ENCODE data around the gene FAIM2. TPM values are rescaled to one million over a fixed set of nuclear protein-coding genes. Genes with fewer than 3 reads are reported as not detected.

The FAIM2 gene
- total and polyA plus RNA-seq, 9 donors, result 3.6 to 16.1 (median 8.2) TPM

DNA sequence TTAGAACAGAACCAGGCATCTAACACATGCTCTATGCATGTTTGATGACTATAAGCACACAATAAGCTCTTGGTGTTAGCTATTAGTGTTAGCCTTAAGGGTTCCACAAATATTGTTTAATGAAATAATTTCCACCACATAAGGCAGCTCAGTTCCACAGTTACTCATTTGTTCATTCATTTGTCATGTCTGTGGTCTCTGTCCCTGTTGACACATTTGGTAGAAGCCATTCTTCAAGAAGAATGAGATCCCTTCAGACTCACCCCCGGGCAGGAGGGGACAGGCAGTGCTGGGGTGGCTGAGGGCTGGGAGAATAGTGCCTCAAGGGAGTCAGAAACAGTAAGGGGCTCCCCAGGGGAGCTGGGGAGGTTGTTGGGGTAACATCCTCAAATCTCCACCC, 3.7 kb upstream of the FAIM2 start:
- WGBS (ENCODE audit: insufficient coverage), result no CpG with 5 or more reads among the region's 1 CpG
- H3K27me3 ChIP-seq (ENCODE audit: control insufficient read depth, insufficient read depth, low read length), result peaks cover 21% of the 10 kb centered on the region

DNA sequence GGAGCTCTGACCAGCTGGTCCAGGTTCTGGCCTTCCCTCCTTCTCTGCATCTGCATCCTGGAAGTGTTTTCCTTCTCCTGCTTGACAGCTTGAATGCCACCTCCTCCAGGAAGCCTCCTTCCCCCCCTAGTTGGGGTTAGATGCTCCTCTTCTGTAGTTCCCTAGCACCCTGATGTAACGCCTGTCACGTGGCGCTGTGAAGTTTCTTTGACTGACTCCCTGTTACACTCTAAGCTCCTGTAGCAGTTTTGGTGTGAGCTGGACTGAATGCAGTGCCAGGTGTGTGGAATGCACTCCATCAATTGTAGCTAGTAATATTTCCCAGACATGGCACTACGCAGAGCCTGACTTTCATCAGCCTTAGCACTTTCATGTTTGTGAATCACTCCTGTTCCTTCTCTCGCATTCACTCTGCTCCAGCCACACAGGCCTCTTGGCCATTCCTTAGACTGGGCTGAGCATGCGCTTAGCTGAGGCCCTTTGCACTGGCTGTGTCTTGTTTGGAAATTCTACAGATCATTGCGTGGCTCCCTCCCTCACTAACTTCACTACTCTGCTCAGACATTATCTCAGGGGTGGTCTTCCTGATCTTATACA, 2.1 kb upstream of the FAIM2 start:
- H3K27me3 ChIP-seq (ENCODE audit: control insufficient read depth, insufficient read depth, low read length), result peaks cover 19% of the 10 kb centered on the region
- no peak overlapping the region for H3K27ac ChIP-seq (ENCODE audit: low read length)

More for the DNA sequence above, 3.7 kb upstream of the FAIM2 start:
- Histone ChIP-seq H3K4me3 (ENCODE audit: low read length) (no peak overlapping the region), H3K36me3 (ENCODE audit: control insufficient read depth, insufficient read depth, low read length) (no peaks in the 10 kb centered on the region), H3K27ac (ENCODE audit: low read length) (no peak overlapping the region), H3K9me3 (replicated peaks; ENCODE audit: control insufficient read depth, low read depth, low read length) (no peaks in the 10 kb centered on the region), H3K4me1 (ENCODE audit: control insufficient read depth, insufficient read depth, low read length) (peaks cover 26% of the 10 kb centered on the region)
- DNase-seq, result no peak

DNA sequence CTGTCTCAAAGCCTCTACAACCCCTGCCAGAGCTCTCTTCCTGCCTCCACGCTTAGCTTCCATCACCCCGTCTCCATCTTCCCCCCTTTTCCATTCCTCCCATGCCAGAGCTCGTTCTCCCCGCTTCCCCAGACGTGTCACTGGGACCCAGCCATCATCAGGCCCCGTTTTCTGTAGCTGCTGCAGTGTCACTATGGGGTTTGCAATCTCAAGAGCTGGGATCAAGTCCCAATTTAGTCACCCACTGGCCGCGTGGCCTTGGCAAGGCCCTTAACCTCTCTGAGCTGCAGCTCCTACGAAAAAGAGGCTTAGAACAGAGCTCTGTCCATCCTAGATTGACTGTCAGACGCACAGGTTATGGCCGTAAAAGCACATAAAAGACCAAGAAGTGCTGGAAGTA, 901 bp upstream of the FAIM2 start:
- WGBS (ENCODE audit: insufficient coverage), result 68% methylated on average over 5 of the region's 11 CpGs
- peaks cover 19% of the 10 kb centered on the region for H3K27me3 ChIP-seq (ENCODE audit: control insufficient read depth, insufficient read depth, low read length)
- no peak overlapping the region for H3K4me3 ChIP-seq (ENCODE audit: low read length)
- peak overlapping the region; percentile 51 for H3K27ac ChIP-seq (ENCODE audit: low read length)
- H3K4me1 ChIP-seq (ENCODE audit: control insufficient read depth, insufficient read depth, low read length), result peaks cover 22% of the 10 kb centered on the region
- no peaks in the 10 kb centered on the region for H3K36me3 ChIP-seq (ENCODE audit: control insufficient read depth, insufficient read depth, low read length)
- no peak for DNase-seq
- no peaks in the 10 kb centered on the region for H3K9me3 ChIP-seq (replicated peaks; ENCODE audit: control insufficient read depth, low read depth, low read length)

More for the DNA sequence above, 2.1 kb upstream of the FAIM2 start:
- Histone ChIP-seq H3K4me3 (ENCODE audit: low read length) (no peak overlapping the region), H3K36me3 (ENCODE audit: control insufficient read depth, insufficient read depth, low read length) (no peaks in the 10 kb centered on the region), H3K9me3 (replicated peaks; ENCODE audit: control insufficient read depth, low read depth, low read length) (no peaks in the 10 kb centered on the region), H3K4me1 (ENCODE audit: control insufficient read depth, insufficient read depth, low read length) (peaks cover 26% of the 10 kb centered on the region)
- 75% methylated on average over 2 of the region's 7 CpGs for WGBS (ENCODE audit: insufficient coverage)
- no peak for DNase-seq

DNA sequence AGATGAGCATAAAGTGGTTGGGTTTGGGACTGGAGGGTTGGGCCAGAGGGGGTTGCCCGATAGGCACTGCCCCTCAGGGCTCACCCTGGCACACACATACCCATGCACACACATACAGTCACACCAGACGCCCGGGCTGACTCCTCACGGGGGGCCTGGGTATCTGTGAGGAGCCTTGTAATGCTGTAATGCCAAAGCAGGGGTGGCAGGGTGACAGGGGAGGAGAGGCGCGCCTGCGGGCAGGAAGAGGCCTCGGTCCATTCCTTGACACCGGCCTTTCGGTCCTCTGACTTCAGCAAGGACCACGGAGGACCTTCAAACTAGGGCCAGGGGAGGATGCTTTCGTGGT, 375 bp downstream of the FAIM2 start:
- H3K27me3 ChIP-seq (ENCODE audit: control insufficient read depth, insufficient read depth, low read length), result peaks cover 19% of the 10 kb centered on the region
- peak overlapping the region; percentile 70 for H3K27ac ChIP-seq (ENCODE audit: low read length)
- no peaks in the 10 kb centered on the region for H3K36me3 ChIP-seq (ENCODE audit: control insufficient read depth, insufficient read depth, low read length)
- H3K4me1 ChIP-seq (ENCODE audit: control insufficient read depth, insufficient read depth, low read length), result peaks cover 20% of the 10 kb centered on the region
- no peaks in the 10 kb centered on the region for H3K9me3 ChIP-seq (replicated peaks; ENCODE audit: control insufficient read depth, low read depth, low read length)
- 29% methylated on average over 8 of the region's 12 CpGs for WGBS (ENCODE audit: insufficient coverage)
- DNase-seq, result no peak
- H3K4me3 ChIP-seq (ENCODE audit: low read length), result peak overlapping the region; percentile 35

DNA sequence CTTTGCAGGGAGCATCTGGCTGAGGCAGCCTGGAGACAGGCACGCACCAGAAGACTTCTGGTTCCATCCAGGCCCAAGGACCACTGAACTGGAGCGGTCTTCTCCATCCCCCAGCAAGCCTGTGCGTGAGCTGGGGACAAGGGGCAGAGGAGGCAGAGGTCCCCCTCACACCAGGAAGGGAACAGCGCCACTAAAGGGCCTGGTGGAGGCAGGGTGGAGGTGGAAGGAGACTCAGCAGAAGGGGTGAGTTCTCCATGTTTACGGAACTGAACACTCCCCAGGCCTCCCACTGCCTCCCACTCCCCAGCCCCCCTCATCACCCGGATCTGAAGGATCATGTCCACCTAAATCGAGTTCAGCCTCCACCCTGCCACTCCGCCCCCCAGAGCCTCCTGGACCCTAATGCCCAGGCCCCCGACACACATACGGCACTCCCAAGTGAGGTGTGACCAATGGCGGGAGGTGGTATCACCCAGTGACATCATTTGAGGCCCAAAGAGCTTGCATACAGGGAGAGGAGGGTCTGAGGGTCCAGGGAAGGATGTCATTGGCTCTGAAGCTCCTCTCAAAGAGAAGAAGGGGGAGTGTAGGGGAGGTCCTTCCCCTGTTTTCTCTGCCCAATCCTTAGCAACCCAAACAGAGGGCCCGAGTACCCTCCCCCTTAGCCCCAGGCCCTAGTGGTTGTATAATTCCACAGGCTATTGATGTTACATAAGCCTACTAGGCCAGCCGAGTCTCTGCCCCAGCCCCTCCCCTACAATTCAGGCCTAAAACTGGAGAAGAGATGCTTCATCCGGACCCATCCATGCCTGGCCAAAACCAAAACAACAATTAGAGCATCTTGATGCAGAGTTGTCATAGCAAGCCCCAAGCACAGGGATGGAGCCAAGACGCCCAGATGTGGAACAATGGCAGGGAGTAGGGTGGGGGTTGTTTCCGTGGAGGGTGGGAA, 1.0 kb downstream of the FAIM2 start:
- H3K36me3 ChIP-seq (ENCODE audit: control insufficient read depth, insufficient read depth, low read length), result no peaks in the 10 kb centered on the region
- H3K9me3 ChIP-seq (replicated peaks; ENCODE audit: control insufficient read depth, low read depth, low read length), result no peaks in the 10 kb centered on the region
- peak overlapping the region; percentile 35 for H3K4me3 ChIP-seq (ENCODE audit: low read length)
- DNase-seq, result peak; percentile 81
- H3K4me1 ChIP-seq (ENCODE audit: control insufficient read depth, insufficient read depth, low read length), result peaks cover 20% of the 10 kb centered on the region
- peaks cover 19% of the 10 kb centered on the region for H3K27me3 ChIP-seq (ENCODE audit: control insufficient read depth, insufficient read depth, low read length)
- peak overlapping the region; percentile 70 for H3K27ac ChIP-seq (ENCODE audit: low read length)
- WGBS (ENCODE audit: insufficient coverage), result 40% methylated on average over 1 of the region's 16 CpGs

DNA sequence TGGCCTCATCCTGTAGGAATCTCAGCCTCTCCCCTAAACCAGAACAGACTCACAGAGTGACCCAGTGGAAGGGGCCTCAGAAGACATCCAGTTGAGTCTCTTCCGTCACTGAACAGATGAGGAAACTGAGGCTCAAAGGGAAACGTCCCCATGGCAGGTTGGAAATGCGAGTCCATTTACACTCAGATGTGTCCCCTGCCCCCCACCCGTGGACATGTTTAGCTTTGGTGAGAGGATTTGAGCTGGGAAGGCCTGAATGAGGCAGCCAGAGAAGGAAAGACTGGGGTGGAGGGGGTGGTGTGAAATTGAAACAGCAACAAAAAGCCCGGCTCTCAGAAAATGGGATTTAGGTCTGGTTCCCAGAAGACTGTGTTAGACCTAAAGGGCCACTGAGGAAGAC, 1.7 kb downstream of the FAIM2 start:
- Histone ChIP-seq H3K9me3 (replicated peaks; ENCODE audit: control insufficient read depth, low read depth, low read length) (no peaks in the 10 kb centered on the region), H3K27ac (ENCODE audit: low read length) (no peak overlapping the region), H3K36me3 (ENCODE audit: control insufficient read depth, insufficient read depth, low read length) (no peaks in the 10 kb centered on the region), H3K4me3 (ENCODE audit: low read length) (no peak overlapping the region), H3K4me1 (ENCODE audit: control insufficient read depth, insufficient read depth, low read length) (peaks cover 23% of the 10 kb centered on the region), H3K27me3 (ENCODE audit: control insufficient read depth, insufficient read depth, low read length) (peaks cover 19% of the 10 kb centered on the region)
- 81% methylated on average over 5 of the region's 5 CpGs for WGBS (ENCODE audit: insufficient coverage)
- DNase-seq, result no peak

DNA sequence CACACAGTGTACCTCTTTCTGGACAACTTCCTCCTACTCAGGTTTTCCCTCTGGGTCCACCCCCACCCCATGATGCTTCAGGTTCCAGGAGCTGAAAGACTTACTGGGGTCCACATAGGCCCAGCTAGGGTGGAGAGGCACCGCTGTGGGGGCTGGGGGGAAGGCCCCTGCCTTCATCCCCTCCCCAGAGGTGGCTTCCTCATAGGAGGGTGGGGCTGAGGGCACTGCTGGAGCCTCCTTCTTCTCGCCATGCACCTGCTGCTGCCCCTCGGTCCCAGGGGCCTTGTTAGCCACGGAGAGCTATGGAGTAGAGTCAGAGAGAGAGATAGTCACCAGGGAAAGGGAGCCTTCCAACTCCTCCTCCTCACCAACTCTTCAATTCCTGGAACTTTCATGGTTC, 2.7 kb downstream of the FAIM2 start:
- no peak for DNase-seq
- H3K4me3 ChIP-seq (ENCODE audit: low read length), result no peak overlapping the region
- H3K9me3 ChIP-seq (replicated peaks; ENCODE audit: control insufficient read depth, low read depth, low read length), result no peaks in the 10 kb centered on the region
- no CpG with 5 or more reads among the region's 4 CpGs for WGBS (ENCODE audit: insufficient coverage)
- H3K4me1 ChIP-seq (ENCODE audit: control insufficient read depth, insufficient read depth, low read length), result peaks cover 28% of the 10 kb centered on the region
- no peak overlapping the region for H3K27ac ChIP-seq (ENCODE audit: low read length)
- no peaks in the 10 kb centered on the region for H3K36me3 ChIP-seq (ENCODE audit: control insufficient read depth, insufficient read depth, low read length)
- peaks cover 19% of the 10 kb centered on the region for H3K27me3 ChIP-seq (ENCODE audit: control insufficient read depth, insufficient read depth, low read length)

DNA sequence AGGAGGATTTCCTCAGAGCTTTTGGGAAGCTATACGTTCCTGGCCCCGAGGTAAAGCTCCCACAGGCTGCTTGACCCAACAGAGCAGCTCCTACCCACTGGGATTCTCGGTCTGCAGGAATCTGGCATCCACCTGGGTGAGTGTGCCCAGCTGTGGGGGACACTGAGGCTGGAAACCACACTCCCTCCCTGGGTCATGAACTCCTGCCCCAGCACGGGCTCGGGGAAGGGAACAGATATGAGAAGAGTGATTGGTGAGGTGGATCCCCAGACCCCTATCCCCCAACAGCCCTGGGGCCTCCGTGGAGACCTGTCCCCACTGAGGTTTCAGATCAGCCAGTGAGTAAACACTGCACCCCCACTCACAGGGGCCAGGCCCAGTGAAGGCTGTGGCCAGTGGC, 3.3 kb downstream of the FAIM2 start:
- Histone ChIP-seq H3K4me1 (ENCODE audit: control insufficient read depth, insufficient read depth, low read length) (peaks cover 34% of the 10 kb centered on the region), H3K36me3 (ENCODE audit: control insufficient read depth, insufficient read depth, low read length) (no peaks in the 10 kb centered on the region), H3K9me3 (replicated peaks; ENCODE audit: control insufficient read depth, low read depth, low read length) (no peaks in the 10 kb centered on the region), H3K4me3 (ENCODE audit: low read length) (no peak overlapping the region), H3K27me3 (ENCODE audit: control insufficient read depth, insufficient read depth, low read length) (peaks cover 19% of the 10 kb centered on the region), H3K27ac (ENCODE audit: low read length) (no peak overlapping the region)
- WGBS (ENCODE audit: insufficient coverage), result no CpG with 5 or more reads among the region's 6 CpGs
- DNase-seq, result no peak

DNA sequence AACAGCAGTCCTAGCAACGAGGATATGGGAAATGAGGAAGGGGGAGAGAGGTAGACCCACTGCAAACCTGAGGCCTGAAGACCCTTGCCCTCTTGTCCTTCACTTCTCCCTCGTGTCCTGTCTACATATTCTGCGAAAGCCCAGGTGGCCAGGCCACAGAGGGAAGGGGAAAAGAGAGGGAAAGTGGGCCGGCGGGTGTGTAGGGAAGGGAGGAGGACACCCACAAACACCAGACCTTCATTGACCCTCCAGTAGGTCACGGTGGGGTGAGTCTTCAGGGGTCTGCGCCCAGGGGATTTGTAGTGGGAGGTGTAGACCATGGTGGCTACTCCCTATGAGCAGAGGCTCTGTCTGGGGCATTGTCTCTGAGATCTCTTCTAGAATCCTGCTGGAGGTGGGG, 3.8 kb downstream of the FAIM2 start:
- H3K36me3 ChIP-seq (ENCODE audit: control insufficient read depth, insufficient read depth, low read length), result no peaks in the 10 kb centered on the region
- WGBS (ENCODE audit: insufficient coverage), result no CpG with 5 or more reads among the region's 7 CpGs
- peaks cover 19% of the 10 kb centered on the region for H3K27me3 ChIP-seq (ENCODE audit: control insufficient read depth, insufficient read depth, low read length)
- H3K4me3 ChIP-seq (ENCODE audit: low read length), result no peak overlapping the region
- no peaks in the 10 kb centered on the region for H3K9me3 ChIP-seq (replicated peaks; ENCODE audit: control insufficient read depth, low read depth, low read length)
- no peak overlapping the region for H3K27ac ChIP-seq (ENCODE audit: low read length)
- DNase-seq, result no peak
- H3K4me1 ChIP-seq (ENCODE audit: control insufficient read depth, insufficient read depth, low read length), result peaks cover 34% of the 10 kb centered on the region

DNA sequence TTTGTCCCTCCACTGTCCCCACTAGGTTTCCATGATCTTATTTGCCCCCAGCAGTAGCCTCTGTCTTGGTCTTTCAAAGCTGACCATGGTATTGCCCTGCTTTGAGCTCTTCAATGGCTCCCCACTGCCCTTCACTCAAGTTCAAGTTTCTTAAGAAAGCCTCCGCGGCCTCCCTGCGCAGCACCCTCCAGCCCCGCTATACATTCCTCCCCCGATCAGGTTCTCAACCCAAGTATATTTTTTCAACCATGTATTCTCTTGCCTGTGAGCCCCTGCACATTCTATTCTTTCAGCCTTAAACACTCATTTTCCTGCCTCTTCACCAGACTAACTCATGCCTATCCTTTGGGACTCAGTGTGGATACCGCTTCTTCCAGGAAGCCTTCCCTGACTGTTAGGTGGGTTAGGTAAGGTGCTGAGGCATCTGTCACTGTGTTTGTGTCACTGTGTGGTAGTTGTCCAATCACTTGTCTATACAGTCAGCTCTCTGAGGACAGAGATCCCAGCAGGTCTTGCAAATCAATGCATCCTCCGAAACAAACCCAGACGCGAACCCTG, 4.3 kb downstream of the FAIM2 start:
- H3K4me1 ChIP-seq (ENCODE audit: control insufficient read depth, insufficient read depth, low read length), result peaks cover 30% of the 10 kb centered on the region
- 94% methylated on average over 5 of the region's 9 CpGs for WGBS (ENCODE audit: insufficient coverage)
- H3K4me3 ChIP-seq (ENCODE audit: low read length), result no peak overlapping the region
- no peak for DNase-seq
- H3K27ac ChIP-seq (ENCODE audit: low read length), result no peak overlapping the region
- H3K9me3 ChIP-seq (replicated peaks; ENCODE audit: control insufficient read depth, low read depth, low read length), result no peaks in the 10 kb centered on the region
- H3K27me3 ChIP-seq (ENCODE audit: control insufficient read depth, insufficient read depth, low read length), result peaks cover 15% of the 10 kb centered on the region
- no peaks in the 10 kb centered on the region for H3K36me3 ChIP-seq (ENCODE audit: control insufficient read depth, insufficient read depth, low read length)

All from muscle of leg (tissue), 11 donors.